ENCODE data around the gene OTUD3.
"Not testable (repeated sequence)": the region's sequence is repeated elsewhere in the genome, so short reads cannot be mapped to it uniquely, and the experiment has no call there.

OTUD3 gene

DNA sequence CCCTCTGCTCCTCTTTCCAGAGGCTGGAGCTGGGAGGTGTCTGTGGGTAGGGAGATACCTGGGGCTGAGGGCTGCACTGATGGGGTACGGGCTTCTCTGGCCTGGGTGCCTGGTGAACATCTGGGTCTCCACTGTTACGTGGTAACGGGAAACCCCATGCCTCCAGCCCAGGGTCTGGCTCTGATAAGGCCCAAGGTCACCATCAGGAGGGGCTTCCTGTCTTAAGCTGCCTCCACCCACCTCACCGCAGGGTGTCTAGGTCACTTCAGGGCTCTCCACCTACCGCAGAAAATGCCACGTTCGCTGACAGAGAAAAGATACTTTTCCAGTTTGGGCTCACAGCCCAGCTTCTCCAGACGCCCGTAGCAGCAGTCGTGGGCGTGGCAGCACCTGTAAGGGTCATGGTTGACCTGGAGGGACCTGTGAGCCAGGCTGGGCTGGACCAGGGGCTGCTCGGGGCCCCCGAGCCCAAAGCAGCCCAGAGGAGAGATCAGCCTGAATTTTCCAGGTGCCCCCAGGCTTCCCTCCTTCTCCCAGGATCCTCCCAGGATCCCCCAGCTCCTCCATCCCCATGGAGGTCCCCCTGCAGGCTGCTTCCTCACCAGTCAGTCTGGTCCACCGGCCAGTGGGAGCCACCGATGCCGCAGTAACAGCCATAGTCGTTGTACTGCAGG, 40.0 kb downstream of the OTUD3 start:
- DNase-seq, result no peak

DNA sequence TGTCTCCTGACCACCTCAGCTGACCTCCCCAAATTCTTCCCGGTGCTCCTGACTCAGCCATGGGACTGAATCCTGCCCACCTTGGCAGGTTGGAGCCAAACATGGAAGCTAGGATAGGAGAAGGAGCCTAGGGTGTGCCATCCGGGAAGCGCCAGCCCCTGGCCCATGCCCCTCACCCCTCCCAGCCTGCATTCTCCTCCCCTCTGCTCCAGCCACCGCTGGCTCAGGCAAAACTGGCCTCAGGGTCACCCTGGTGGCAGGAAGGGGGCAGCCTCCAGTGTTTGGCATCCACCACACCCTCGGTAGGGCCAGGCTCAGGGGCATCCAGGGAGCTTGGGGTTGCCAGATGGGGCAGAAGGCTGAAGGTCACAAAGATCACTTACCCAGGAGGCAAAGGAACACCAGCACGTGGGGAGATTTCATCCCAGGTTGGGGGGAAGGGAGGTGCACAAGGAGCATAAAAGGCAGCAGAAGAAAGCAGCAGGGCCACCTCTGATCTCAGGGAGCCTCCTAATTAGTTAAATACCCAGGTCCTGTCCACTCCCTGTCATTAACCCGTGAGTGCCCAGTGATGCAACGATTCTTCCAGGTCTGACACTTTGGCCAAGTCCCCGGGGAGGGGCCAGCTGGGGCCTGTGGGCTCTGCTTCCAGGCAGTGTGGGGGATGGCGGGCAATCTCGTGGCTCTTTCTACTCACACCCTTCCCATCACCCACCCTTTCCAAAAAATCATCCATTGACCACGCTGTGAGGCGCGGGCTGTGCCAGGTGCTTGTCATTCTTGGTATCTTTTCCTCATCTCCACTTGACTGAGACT, 41.1 kb downstream of the OTUD3 start, which contains the start of gene PLA2G2E:
TSS of gene PLA2G2E (minus strand) at position 481 of the 816 bp plus-strand sequence. CDS start at position 423, 58 bp downstream.
- DNase-seq, result no peak

DNA sequence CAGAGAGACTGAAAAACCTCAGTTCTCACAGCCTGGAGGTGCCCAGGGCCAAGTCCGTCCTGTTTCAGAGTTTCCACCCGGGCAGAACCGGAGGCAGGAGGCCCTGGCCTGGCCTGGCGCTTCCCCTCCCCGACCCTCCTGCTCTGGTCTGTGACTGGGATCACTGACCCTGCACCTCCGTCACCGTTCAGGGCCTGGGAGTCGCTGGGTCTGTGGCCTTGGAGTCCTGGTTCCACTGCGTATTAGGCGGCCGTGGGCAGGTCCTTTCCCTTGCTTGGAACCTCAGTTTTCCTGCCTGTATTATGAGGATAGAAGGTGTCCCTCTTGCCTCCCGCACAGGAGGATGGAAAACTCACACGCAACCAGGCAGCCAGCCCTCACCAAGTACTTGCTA, 41.8 kb downstream of the OTUD3 start:
- no peak for DNase-seq

DNA sequence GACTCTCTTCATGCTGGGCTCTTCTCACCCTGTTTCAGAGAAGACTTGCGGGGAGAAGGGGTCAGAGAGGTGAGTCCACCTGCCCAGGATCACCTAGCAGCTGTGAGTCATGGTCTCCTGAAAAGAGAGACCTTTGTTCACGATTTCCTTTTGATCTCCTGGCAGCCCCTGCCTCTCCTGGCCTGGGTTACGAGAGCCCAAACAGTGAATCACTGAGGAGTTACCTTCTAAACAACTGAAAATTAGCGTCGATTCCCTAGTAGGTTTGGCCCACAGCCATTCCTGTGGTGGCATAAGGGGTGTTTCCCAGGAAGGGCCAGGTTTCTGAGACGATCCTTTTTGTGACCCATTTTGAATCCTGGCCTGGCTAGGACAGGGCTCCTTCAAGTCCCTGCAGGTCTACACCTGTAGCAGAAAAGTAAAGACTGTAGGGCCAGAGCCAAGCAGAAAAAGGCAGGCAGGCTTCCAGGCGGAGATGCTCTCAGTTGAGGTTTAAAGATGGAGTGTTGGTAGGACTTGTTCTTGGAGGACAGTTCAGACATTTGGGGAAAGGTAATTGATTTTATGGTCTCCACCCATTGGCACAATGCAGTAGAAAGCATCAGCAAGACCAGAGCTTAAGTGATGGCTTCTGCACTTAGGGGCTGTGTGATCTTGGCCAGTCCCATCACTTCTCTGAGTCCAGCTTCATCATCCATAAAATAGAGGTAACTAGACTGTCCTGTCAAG, 43.3 kb downstream of the OTUD3 start:
- DNase-seq, result no peak

DNA sequence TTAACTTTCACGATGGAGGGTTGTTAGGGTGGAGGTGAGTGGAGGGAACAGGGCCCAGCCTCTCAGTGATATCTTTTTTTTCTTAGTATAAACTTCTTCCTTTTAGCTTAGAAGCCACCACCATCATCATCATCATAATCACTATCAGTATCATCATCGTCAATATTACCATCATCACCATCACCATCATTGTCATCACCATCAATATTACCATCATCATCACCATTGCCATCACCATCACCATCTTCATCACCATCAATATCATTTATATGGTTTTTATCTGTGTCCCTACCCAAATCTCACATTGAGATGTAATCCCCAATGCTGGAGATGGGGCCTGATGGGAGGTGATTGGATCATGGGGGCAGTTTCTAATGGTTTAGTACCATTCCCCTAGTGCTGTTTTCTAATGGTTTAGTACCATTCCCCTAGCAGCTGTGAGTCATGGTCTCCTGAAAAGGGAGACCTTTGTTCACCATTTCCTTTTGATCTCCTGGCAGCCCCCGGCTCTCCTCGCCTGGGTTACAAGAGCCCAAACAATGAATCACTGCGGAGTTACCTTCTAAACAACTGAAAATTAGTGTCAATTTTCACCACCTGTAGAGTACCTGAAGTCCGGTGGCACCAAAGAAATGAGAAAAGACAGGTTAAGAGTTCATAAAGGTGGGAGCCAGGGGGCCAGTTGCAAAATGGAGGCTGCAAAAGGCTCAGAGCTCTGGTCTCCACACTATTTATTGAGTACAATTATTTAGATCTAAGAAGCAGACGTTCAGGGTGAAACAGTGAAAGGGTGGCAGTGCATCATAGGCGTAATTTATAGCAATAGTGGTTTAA, 44.3 kb downstream of the OTUD3 start:
- DNase-seq, result no peak

DNA sequence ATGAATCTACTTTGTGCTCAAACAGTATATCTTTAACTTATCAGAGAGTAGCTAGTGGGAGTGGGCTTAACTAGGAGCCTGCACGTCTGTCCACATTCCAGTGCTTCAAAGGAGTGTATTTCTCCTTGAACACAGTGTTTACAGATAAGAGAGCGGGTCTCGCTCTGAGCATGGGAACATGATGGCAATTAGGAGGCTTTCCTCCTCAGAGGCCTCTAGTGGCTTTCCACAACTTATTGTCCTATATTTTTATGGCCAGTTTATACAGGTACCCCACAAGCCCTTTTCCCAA, 44.9 kb downstream of the OTUD3 start:
- DNase-seq, result not testable (repeated sequence)

DNA sequence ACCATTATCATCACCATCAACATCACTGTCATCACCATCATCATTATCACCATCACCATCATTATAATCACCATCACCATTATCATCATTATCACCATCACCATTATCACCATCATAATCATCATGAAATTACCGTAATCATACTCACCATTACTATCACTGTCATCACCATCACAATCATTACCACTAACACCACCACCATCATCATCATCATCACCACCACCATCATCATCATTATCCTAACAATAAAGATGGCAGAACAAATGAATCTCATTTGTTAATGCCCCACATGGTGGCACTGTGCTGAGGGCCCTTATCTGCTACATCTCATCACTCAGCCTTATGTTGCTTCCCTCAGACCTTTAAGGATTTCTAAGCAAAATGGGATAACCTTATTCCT, 50.7 kb downstream of the OTUD3 start:
- DNase-seq, result no peak

DNA sequence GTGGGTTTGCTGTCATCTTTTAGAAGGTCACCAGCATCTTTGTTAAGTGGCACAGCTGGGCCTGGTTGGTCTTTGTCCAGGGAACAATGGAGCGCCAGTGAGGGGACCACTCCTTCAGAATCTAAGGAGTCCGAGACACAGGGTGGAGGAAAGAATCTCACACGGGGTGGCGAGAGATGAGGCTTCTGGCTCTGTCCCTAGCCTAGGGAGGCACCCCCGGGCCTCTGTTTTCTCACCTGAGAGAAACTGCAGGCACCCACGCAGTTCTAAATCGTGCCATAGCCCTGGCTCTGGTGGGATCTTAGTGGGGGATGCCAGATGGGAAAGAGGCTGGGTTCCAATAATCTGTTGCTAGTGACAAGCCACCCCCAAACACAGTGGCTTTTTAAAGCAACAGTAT, 52.1 kb downstream of the OTUD3 start:
- DNase-seq, result no peak

DNA sequence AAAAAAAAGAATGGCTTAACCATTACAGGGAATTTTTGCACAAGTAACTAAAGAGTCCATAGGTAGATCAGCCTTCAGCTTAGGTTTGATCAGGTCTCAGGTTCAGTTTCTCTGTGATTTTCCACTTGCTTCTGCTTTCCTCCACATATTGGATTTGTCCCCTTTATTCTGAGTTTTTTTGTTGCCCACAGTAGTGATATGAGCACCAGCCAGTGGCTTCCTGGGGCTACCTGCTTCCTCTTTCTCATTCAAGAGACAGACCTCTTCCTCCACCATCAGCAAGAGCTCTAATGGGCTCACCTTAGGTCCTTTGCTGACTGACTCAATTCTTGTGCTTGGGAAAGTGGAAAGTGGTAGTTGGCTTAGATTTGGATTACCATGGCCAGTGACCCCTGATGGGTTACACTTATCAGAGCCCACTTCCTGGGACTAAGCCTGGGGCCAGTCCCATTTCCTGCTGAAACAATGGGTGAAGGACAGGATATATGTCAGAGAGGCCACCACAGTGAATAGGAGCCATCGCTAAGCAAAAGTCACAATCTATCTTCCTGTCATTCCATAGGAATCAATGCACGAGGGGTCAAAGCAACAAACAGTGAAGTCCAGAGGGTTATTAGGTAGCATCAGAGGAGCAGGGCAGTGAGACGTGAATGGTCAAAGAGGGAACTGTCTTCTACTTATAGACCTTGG, 54.0 kb downstream of the OTUD3 start:
- no peak for DNase-seq

DNA sequence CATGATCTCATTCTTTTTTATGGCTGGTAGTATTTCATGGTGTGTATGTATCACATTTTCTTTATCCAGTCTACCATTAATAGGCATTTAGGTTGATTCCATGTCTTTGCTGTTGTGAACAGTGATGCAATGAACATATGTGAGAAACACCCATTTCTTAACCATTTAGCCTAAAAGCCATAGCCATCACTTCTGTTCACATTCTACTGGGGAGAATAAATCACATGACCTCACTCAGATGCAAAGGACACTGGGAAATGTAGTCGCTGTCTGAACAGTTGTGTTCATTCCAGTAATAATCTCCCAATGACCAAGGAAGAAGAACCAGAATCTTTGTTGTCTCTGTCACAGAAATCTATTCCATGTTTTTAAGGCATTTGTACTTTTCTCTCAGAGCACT, 56.3 kb downstream of the OTUD3 start:
- no peak for DNase-seq

DNA sequence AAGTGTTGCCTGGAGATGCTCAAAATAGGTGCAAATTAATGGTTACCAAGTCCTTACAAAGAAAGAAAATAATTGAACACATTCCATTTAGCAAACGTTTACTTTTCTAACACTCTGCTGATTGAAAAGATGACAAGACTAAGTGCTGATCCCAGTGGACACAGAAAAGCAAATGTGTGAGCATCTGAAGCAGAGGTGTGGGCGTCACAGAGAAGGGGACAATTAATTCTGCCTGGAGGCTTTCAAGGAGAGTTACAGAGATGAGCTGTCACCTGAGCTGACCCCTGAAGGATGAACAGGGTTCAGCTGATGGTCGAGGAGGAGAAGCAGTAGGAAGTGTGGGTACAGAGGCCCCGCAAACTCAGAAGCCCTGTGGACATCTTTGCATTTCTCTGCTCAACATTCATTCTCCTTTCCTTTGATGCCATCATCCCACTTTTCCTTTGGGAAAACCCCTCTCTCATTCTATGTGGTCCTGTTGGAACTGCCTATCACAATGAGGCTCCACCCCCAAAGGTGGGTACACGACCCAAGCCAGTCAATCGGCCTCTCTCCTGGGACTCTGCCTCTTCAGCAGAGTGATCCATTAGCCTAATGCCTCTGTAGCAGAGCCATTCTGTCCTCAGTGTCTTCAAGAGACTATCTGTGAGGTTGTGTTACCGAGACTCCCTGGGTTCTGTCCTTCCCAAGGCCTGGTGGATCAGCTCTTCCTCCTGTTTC, 58.5 kb downstream of the OTUD3 start:
- no peak for DNase-seq

DNA sequence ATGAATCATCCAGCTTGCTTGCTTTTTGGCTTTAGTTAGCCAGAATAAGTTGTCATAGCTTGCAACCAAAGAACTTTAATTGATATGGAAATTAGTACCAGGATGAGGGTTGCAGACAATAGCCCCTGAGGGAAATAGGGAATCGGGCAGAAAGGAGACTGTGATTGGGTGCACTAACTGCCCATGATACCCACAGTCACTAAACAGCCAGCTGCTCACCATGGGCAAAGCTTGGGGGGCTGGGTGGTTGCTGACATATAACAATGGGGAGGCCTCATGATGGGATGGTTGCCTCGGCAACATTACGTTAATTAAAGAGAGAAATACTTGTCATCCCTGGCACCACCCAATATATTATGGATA, 59.0 kb downstream of the OTUD3 start:
- no peak for DNase-seq

DNA sequence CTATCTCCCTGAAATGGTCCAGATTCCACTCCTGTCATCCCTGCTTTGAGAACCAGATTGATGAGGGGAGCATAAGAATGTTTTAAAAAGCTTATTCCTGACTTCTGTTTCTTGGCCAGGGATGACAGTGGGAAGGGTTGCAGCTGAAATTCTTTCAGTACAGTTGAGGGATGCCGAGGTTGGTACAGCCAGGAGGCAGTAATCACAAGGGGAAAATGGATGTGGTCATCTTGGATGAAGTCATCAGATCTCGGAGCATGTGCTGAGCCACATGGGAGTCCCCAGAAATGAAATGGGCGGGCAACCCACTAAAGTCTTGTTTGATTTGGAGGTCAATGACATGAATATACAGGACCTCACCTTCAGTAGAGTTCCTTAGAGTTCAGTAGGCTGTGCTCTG, 59.9 kb downstream of the OTUD3 start:
- DNase-seq, result no peak

DNA sequence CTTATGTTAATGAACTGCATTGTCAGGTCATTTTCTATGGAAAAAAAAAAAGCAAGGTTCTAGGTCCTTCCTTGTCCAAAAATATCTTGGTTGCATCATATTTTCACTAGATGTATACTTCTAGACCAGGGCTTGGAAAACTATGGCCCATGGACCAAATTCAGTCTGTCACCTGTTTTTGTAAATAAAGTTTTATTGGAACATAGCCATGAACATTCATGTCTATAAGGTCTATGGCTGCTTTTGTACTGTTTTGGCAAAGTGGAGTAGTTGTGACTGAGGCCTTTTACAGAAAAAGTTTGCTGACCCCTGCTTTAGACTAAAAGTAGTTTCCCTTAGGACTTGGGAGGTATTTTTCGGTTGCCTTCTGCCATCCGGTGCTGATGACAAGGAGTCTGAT, 60.5 kb downstream of the OTUD3 start:
- DNase-seq, result no peak

DNA sequence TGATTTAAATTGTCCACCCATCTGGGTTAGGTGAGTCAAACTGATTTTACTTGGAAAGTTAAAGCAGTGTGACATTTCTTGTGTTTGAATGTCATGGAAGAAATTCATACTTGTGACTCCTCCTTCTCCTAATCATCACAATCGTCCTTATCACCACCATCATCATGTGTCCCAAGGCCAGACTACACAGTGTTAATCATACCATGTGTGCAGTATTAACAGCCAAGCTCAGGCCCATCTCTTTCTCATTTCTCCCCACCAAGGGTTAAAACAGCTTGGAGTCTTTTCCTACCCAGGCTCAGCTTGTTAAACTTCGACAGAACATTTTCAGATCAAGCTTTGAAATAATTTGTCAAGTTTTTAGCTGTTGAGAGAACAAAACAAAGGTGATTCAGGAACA, 63.7 kb downstream of the OTUD3 start:
- DNase-seq, result no peak

DNA sequence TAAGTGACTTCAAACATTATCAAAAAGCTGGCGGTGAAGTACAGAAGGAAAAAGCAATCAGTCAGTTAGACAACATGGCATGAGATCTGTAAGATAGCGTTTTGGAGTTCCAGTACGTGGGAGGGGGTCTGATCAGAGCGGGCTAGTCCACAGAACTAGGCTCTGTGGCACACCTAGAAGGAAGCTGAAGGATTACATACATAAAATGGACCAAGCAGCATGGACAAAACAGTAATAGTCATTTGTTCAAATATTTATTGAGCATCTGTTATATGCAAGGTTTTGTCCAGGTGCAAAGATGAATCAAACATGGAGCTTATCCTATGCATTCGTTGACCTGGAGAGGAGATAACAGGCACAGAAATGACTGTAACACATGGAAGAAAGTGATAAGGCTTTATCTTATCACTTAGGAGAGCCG, 64.1 kb downstream of the OTUD3 start:
- no peak for DNase-seq

DNA sequence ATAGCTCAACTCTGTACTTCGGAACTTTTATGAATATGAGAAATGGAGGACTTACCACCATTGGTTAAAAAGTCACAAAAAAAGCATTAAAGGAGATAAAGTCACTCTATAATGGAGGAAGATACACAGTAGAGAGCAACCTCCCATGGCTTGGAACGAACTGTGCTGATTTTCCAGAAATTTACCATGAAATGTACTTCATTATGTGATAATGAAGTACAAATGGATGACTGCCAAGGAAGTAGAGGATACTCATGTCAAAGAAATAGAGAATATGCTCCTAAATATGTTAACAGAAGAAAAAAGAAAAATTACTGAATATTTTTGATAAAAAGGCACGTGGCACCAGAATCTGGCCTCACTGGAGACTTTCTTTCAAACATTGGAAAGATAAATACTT, 64.8 kb downstream of the OTUD3 start:
- no peak for DNase-seq

DNA sequence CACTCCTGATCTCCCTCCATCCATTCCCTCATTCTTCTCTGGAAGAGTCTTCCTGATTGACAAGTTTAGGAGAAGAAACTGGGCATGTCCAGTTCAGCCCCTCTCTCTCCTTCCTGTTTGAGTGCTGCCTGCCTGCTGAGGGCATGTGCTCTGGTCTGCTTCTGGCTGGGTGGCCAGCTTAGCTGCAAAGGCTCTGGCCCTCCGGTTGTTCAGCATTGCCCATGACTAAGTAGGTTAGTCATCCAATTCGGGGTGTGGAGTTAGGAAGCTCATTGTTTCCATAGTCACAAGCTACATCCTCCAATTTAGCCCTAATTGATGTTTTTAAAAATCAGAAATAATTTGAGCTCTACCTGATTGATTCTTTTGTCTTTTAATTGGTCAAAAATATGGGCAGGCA, 66.8 kb downstream of the OTUD3 start:
- DNase-seq, result no peak

DNA sequence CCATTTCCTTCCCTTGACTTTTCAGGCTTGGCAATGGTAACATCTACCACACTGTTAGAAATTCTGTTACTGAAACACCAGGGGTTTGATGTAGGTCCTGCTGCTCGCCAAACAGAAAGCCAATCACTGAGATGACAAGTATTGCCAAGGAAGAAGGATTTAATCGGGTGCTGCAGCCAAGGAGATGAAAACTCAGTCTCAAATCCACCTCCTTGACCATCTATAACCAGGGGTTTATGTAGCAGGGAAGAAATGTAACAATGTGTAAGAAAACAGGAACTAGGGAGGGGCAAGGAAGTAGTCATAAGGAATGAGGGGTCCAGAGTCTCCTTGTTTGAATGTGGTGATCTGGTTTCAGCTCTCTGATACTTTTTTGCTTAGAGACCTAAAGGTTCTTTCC, 71.9 kb downstream of the OTUD3 start:
- DNase-seq, result no peak

DNA sequence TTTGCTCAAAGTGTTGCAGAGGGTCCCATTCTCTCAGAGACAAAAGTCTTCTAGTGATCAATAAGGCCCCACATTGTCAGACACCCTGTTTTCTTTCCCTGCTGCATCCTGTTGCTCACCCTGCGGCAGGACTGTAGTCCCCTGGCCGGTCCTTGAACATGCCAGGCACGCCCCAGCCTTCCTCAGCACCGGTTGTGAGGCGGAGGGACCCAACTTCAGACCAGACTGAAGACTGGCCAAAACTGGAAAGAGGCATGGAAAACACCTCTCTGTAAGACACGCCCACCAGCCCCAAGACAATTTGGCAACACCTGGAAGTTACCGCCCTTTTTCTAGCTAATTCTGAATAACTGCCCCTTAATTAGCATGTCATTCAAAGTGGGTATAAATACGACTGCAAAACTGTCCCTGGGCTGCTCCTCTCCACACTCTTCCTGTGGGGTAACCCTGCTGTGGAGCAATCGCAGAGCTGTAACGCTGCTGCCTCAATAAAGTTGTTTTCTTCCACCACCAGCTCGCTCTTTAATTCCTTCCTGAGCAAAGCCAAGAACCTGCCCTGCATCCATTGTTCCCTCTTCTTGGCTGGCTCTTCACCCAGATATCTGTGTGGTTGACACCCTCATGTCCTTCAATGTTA, 73.5 kb downstream of the OTUD3 start:
- DNase-seq, result no peak

DNA sequence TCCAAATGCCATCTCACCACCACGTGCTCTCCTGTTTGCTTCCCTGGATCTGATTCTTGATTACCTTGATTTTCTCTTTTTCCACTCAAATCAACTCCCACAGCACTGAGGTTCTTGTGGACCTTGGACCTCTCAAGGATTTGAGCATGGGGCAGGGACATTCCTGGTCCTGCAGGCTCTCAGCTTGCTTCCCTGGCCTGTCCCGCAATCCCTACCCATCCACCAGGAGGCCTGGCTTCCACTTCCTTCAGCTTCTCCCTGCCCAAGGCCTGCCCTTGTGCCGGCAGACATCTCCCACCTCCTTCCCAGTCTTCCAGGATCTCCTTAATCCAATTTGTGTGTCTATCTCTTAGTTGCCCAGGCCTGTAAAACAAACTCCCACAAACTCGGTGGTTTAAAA, 75.6 kb downstream of the OTUD3 start:
- no peak for DNase-seq
